GM19463 (cell line): ENCODE results near the gene PLCH1.

Experiments
- ATAC-seq: cut with Tn5 transposase; IDR thresholded peaks from one replicate; pipeline ENCODE4 v1.9.1; 2021; ENCODE audit warnings: mild to moderate bottlenecking, moderate library complexity; ENCODE audit not compliant: unreplicated experiment

PLCH1 gene

DNA sequence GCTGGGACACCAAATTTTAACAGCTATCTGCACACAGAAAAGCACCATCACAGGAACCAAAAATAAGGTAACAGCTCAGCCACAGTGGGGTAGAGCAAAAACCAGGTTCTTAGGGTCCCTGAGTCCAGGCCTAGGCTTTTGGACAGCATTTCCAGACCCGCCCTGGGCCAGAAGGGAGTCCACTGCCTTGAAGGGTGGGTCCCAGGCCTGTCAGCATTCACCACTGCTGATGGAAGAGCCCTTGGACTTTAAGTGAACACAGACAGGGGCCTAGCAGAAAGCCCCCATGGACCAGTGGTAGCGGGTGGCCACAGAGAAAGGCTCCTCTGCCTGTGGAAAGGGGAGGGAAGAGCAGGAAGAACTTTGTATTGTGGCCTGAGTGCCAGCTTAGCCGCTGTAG is 56.4 kb downstream of the PLCH1 start:
- ATAC-seq = no peak

- no peak for ATAC-seq
Observed at GRCh38 chr3:155683344-155683720, 61.5 kb downstream of the PLCH1 start.

- ATAC-seq = no peak
Observed at GRCh38 chr3:155682426-155683343, 62.2 kb downstream of the PLCH1 start.

GRCh38 chr3:155676252-155676981 is 68.5 kb downstream of the PLCH1 start:
- ATAC-seq = no peak

- no peak for ATAC-seq
Observed at GRCh38 chr3:155675094-155675493, 69.8 kb downstream of the PLCH1 start.

DNA sequence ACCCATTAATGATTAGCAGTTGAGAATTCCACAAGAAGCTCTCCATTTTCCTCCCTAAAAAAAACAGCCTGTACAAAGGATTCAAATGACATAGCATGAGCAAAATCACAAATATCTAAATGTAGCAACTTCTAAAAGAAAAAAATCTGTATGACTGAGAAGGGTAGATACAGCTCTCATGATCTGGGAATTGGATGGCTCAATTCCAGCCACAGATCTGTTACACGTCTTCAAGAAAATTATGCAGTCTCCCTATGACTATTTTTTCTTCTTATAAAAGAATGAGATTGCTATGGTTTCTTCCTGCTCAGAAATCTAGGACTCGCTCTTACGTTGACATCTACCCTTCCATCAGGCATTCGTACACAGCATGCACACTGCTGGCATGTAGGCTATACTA is 71.5 kb downstream of the PLCH1 start:
- no peak for ATAC-seq

GRCh38 chr3:155670335-155670734 is 74.5 kb downstream of the PLCH1 start:
- no peak for ATAC-seq

DNA sequence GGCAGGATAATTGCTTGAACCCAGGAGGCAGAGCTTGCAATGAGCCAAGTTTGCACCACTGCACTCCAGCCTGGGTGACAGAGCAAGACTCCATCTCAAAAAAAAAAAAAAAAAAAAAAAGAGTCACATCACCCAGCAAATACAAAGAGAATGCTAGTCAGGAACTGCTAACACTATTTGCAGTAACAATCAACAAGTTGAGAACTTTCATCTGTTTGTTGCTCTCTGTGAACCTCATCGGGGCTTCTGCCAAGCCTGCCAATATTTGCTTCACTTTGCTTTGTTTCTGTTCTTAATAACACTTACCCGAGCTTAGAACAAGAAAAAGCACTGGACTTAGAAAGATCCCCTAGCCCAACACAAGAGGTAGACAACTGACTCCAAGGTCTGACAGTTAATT is 76.9 kb downstream of the PLCH1 start:
- no peak for ATAC-seq

GRCh38 chr3:155664925-155665695 is 79.8 kb downstream of the PLCH1 start:
- ATAC-seq = no peak

DNA sequence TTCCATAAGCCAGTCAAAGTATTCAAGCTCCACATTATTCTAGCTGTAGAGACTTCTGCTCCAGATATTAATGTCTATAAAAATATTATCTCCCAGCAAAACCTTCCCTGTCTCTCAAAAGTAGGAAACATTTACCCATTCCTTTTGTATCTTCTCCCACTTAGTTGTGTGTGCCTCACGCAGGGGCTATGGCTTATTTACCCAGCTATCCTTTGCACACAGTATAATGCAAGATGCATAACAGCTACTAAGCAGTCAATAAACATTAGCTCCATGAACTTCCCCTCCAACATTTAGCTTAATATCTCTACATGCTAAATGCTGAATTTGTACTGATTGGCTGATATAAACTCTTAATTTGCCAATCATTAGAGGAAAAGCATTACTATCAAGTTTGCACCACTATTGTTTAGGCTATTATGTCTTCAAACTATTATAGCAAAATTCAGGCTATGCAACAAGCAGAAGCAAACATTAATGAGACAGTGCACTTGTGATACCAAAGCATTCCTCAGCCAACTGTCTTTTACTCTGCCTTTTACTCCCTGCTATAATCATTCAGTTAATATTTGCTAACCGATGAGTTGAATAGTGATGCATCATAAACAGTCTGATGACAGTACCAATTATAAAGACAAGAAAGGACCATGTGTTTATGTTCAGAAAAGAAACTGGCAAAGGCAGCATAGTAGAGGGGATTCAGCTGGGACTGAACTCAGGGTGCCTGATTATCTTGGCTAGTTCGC is 81.2 kb downstream of the PLCH1 start:
- no peak for ATAC-seq

GRCh38 chr3:155661760-155662159 is 83.1 kb downstream of the PLCH1 start:
- no peak for ATAC-seq

- ATAC-seq = no peak
Observed at GRCh38 chr3:155661042-155661441, 83.8 kb downstream of the PLCH1 start.

DNA sequence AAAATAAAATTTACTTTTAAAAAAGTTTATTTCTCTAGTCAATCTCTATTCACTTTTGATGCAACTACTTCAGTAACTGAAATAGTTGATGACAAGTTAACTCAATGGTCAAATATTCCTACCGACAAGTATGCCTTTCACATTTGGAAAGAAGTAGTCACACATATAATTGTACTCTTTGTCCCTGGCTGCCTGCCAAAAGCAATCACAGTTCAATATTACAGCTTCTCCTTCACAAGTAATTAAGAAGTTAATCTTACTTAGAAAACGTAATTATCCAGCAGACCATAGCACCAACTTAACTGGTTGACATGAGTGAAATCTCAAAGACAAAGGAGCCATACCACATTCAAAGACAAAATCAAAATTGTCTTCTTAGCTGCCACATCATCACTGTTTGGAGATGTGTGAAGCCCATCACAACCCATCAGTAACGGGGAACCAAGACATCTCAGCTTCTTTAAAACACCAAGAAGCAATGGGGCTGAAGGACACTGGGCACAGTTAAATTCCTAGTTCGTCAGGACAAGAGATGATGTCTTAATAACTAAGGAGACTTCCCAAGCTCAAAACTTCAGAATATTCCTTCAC is 86.1 kb downstream of the PLCH1 start:
- ATAC-seq = no peak

GRCh38 chr3:155658006-155658405 is 86.9 kb downstream of the PLCH1 start:
- ATAC-seq = no peak

DNA sequence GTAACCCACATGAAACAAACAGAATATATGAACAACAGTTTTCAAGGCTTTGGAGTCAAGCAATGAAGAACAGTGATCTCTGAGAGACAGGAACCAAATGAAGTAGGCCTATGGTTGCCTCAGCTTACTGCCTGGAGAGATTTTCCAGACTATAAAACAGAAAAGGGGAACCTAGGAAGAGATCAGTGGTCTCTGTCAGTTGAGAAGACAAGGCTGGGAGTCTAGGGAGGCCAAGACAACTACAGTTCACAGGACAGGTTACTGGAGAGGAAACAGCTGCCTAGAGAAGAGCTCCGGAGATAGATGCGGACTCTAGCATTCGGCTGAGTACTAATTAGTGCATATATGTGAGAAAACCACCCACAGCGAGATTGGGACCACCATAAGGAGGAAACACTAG is 87.7 kb downstream of the PLCH1 start:
- no peak for ATAC-seq

DNA sequence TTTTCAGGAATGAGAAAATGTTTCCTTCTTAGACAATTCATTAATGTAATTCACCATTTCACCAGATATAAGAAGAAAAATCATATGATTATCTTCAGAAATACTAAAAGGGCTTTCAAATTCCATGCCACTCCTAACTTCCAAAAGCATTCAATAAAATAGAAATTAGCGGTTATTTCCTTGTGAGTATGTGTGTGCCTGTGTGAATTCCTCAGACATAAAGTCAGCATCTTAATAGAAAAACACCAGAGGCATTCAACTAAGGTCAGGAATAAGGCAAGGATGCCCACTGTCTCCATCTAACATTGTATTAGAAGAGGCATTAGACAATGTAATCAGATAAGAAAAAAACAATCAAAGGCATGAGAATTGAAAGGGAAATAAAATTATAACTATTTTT is 88.4 kb downstream of the PLCH1 start:
- ATAC-seq = no peak

DNA sequence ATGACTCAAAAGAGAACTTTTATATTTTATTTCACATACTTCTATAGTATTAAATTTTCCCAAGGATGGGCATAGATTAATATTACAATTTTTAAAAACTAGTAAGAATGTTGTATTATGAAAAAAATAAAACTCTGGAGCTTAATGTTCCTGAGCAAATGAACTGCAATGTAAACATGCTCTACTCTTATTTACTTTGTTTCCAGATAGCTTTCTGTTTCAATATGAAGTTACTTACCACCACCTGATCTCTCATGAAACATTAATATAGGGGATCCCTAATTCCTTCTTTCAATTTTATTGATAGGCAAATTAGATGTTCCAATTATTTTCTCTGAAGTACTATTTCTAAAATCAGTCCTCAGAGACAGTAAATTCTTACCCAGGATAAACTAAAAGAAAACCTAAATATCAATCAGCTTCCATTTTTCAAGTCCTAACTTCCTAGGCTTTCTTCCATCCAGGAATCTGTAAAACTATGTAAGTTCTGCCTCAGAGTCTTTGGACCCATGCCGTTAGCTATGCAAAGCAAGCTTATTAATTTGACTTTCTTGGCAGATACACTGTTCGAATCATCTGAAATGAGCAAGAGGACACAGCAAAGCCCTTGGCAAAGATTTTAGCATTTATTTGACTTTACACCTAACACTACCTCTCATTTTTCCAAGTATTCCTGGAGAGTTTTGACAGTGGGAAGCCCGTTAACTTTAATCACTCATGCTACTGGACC is 93.2 kb downstream of the PLCH1 start:
- ATAC-seq = no peak

- ATAC-seq = no peak
Observed at GRCh38 chr3:155648013-155648591, 96.8 kb downstream of the PLCH1 start.

DNA sequence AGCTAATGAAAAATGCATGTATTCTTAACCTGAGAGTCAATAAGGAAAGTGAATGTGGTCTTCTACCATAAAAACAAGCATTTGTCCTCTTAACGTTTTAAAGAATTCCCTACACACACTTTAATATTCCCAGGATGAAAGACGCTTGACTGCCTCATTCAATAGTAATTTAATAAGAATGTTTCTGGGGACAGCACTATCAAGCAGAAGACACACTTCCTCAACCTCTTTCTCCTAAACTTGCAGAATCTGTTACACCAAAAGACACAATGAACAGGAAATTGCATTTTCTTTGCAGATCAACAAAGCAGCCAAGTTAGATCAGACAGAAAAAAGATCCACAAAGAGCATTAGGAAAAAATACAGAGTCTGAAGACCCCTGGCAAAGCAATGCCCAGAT is 97.7 kb downstream of the PLCH1 start:
- no peak for ATAC-seq
